ENCODE data around the gene CIB4. TPM values are rescaled to one million over a fixed set of nuclear protein-coding genes. Genes with fewer than 3 reads are reported as not detected.
A peak's percentile ranks its signal among the peaks of the same experiment; 100 is the strongest.

CIB4 gene
- total and polyA plus RNA-seq, 9 of the 15 experiments (the other 6 are each of a cell fraction or from before 2014, with no cell fraction given), result not detected

DNA sequence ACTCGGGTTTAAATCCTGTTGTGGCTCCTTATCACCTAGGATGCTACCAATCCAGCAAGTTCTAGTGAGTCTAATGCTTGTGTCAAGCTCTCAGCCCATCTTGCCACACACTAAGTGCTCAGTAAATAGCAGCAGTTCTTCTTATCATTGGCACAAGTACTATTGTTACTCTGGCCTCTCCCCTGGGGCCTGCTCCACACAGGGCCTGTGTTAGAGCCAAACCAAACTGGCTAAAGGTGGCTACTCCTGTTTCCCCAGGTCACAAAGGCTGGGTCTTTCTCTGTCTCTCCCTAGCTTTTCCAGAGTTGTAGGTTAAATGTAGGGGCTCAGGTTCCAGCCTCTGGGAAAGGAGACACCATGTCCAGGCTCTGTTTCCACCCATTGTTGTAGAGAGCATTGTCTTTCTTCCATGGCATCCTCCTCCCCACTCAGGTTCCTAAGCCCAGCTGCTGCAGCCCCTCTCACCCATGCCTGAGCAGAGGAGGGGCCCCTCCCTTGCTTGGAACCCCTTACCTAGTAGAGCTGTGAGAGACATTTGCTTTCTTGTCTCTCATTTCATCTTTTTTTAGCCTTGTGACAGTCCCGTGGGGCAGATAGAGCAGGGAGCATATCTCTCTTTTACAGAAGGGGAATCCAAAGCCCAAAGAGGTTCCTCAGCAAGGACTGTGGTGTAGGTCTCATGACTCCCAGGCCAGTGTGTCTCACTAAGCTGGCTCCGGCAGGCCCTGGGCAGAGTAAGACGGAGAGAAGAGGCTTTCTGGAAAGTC is 106.9 kb downstream of the CIB4 start (continued):
- TF ChIP-seq, protein P1, sequence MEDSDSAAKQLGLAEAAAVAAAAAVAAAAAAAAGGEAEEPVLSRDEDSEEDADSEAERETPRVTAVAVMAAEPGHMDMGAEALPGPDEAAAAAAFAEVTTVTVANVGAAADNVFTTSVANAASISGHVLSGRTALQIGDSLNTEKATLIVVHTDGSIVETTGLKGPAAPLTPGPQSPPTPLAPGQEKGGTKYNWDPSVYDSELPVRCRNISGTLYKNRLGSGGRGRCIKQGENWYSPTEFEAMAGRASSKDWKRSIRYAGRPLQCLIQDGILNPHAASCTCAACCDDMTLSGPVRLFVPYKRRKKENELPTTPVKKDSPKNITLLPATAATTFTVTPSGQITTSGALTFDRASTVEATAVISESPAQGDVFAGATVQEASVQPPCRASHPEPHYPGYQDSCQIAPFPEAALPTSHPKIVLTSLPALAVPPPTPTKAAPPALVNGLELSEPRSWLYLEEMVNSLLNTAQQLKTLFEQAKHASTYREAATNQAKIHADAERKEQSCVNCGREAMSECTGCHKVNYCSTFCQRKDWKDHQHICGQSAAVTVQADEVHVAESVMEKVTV (CRISPR knock-in tag; IDR thresholded peaks at IDR 0.05), result no peak
- no peak for TF ChIP-seq SMAD1 (IDR thresholded peaks at IDR 0.05; ENCODE audit: low read depth, low read length, partially characterized antibody)
- TF ChIP-seq, protein P2, sequence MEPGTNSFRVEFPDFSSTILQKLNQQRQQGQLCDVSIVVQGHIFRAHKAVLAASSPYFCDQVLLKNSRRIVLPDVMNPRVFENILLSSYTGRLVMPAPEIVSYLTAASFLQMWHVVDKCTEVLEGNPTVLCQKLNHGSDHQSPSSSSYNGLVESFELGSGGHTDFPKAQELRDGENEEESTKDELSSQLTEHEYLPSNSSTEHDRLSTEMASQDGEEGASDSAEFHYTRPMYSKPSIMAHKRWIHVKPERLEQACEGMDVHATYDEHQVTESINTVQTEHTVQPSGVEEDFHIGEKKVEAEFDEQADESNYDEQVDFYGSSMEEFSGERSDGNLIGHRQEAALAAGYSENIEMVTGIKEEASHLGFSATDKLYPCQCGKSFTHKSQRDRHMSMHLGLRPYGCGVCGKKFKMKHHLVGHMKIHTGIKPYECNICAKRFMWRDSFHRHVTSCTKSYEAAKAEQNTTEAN (CRISPR knock-in tag; IDR thresholded peaks at IDR 0.05), result no peak
- TF ChIP-seq GMEB1 (CRISPR knock-in tag; IDR thresholded peaks at IDR 0.05), result no peak
- TF ChIP-seq ZNF23 (CRISPR knock-in tag; IDR thresholded peaks at IDR 0.05), result no peak
- no peak for TF ChIP-seq HNRNPLL (IDR thresholded peaks at IDR 0.05; ENCODE audit: low read depth, low read length, poor library complexity, severe bottlenecking)
- TF ChIP-seq SRSF9 (IDR thresholded peaks at IDR 0.05; ENCODE audit: borderline replicate concordance, low read depth, low read length), result no peak
- TF ChIP-seq LCOR (CRISPR knock-in tag; IDR thresholded peaks at IDR 0.05), result no peak
- no peak for TF ChIP-seq ZHX1 (conservative IDR thresholded peaks at IDR 0.05; ENCODE audit: low read length)
- no peak for TF ChIP-seq MNT (conservative IDR thresholded peaks at IDR 0.05)
- no peak for TF ChIP-seq MCM7 (IDR thresholded peaks at IDR 0.05)
- no peak for TF ChIP-seq TCF15 (CRISPR knock-in tag; IDR thresholded peaks at IDR 0.05)
- peak in 1 of 2 experiments; percentile 47; a peak in 1 of 4 replicates for TF ChIP-seq FOXA3 (CRISPR knock-in tag; conservative IDR thresholded peaks at IDR 0.05 in 1 of 2, IDR thresholded peaks at IDR 0.05 in 1 of 2)
- TF ChIP-seq CBFA2T2 (conservative IDR thresholded peaks at IDR 0.05), result 0 out of 2 replicates have a peak, but pooled peaks have one; percentile 5
- TF ChIP-seq ZNF584 (CRISPR knock-in tag; IDR thresholded peaks at IDR 0.05; ENCODE audit: low read depth), result no peak
- no peak for TF ChIP-seq CREBBP (IDR thresholded peaks at IDR 0.05; ENCODE audit: low read depth, low read length)
- TF ChIP-seq HMG20A (CRISPR knock-in tag; conservative IDR thresholded peaks at IDR 0.05), result 0 out of 2 replicates have a peak, but pooled peaks have one; percentile 11
- TF ChIP-seq NCOA6 (IDR thresholded peaks at IDR 0.05), result no peak
